Measurements from ENCODE around the gene CHD5. TPM values are rescaled to one million over a fixed set of nuclear protein-coding genes. Genes with fewer than 3 reads are reported as not detected.

The CHD5 gene
- total and polyA plus RNA-seq, 2 of the 13 experiments (the other 11 are each of a cell fraction or from before 2014, with no cell fraction given) = 0.02 to 0.21 TPM

DNA sequence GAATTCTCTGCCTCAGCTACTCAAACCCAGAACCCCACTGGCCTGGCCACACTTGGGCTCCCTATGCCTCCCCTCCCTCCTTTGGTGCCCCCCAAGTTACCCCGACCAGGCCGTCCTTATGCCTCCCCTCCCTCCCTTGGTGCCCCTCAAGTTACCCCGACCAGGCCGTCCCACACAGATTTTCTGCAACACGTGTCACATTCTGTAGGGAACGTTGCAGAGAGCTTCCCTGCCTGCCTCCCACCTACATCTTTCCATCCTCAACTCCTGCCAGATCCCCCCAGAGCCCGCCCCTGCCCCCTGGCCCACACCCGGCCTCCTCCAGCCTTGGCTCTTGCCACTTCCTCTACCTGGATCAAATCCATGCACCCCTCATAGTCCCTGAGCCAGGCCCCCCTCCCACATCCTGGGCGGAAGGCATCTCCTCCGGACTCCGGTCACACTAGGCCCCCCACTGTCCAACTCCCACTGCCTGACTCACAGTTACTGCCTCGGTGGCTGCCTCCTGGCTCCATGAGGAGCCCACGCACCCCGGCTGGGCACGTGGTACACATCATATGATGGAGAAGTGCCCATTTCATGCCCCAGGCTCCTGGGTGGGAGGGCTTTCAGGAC lies 93.3 kb downstream of the CHD5 start:
- in situ Hi-C loops (cut with HindIII; ENCODE audit: extremely low pct_ligation_motif_present, low pct_unique_long_range_greater_than_20kb) = no loop called here
- Histone ChIP-seq H3K36me3 (replicated peaks in 1 of 2; ENCODE audit: control insufficient read depth in 1 of 2, insufficient read depth in 2 of 2, low read length in 2 of 2) (no peaks in the 10 kb centered on the region), H3K4me1 (ENCODE audit: insufficient read depth, low read length) (peaks cover 4% of the 10 kb centered on the region), H3K9me3 (ENCODE audit: low read length) (no peaks in the 10 kb centered on the region), H4K20me1 (ENCODE audit: insufficient read depth, low read length) (no peaks in the 10 kb centered on the region), H3K9ac (ENCODE audit: insufficient read depth, low read depth, low read length) (no peak overlapping the region), H2AFZ (ENCODE audit: low read length) (no peak overlapping the region), H3K4me2 (ENCODE audit: low read depth, low read length) (no peak overlapping the region), H3K27ac (ENCODE audit: extremely low read length, insufficient read depth, low read length) (no peak overlapping the region), H3K79me2 (ENCODE audit: insufficient read depth, low read length) (no peaks in the 10 kb centered on the region), H3K4me3 (replicated peaks in 1 of 3; ENCODE audit: insufficient read depth in 1 of 3, low read depth in 2 of 3, low read length in 3 of 3) (no peak overlapping the region), H3K27me3 (ENCODE audit: control insufficient read depth in 1 of 2, insufficient read depth in 2 of 2, low read length in 2 of 2) (0 out of 5 replicates have a peak, but pooled peaks cover 0 to 3% of the 10 kb centered on the region in 2 experiments)
- ChIA-PET CTCF (ENCODE audit: low intra/inter-chr PET ratio, low total read pairs) (no interaction called here), POLR2A (no interaction called here)
- TF ChIP-seq MXI1 (IDR thresholded peaks at IDR 0.05; ENCODE audit: borderline replicate concordance, low read depth, low read length) (no peak), CHD4 (IDR thresholded peaks at IDR 0.05; ENCODE audit: borderline replicate concordance, low read length) (no peak), ATF6 (CRISPR knock-in tag; conservative IDR thresholded peaks at IDR 0.05) (no peak), ZNF780A (CRISPR knock-in tag; IDR thresholded peaks at IDR 0.05) (no peak), CREB1 (IDR thresholded peaks at IDR 0.05) (no peak), CREB1 (CRISPR knock-in tag; IDR thresholded peaks at IDR 0.05) (no peak), ZSCAN9 (CRISPR knock-in tag; IDR thresholded peaks at IDR 0.05; ENCODE audit: borderline replicate concordance) (no peak), ZBTB21 (CRISPR knock-in tag; IDR thresholded peaks at IDR 0.05) (no peak), TOPORS (CRISPR knock-in tag; IDR thresholded peaks at IDR 0.05) (no peak), KDM5B (CRISPR knock-in tag; IDR thresholded peaks at IDR 0.05; ENCODE audit: borderline replicate concordance) (no peak), ZNF589 (CRISPR knock-in tag; conservative IDR thresholded peaks at IDR 0.05) (no peak), ZNF839 (CRISPR knock-in tag; IDR thresholded peaks at IDR 0.05; ENCODE audit: borderline replicate concordance) (no peak), SNAI1 (CRISPR knock-in tag; IDR thresholded peaks at IDR 0.05; ENCODE audit: borderline replicate concordance) (no peak), TBP (CRISPR knock-in tag; IDR thresholded peaks at IDR 0.05) (no peak), MAX (IDR thresholded peaks at IDR 0.05) (no peak), ZNF746 (CRISPR knock-in tag; IDR thresholded peaks at IDR 0.05) (no peak), NFIB (CRISPR knock-in tag; IDR thresholded peaks at IDR 0.05; ENCODE audit: borderline replicate concordance) (no peak)
- TF ChIP-seq, protein P1, sequence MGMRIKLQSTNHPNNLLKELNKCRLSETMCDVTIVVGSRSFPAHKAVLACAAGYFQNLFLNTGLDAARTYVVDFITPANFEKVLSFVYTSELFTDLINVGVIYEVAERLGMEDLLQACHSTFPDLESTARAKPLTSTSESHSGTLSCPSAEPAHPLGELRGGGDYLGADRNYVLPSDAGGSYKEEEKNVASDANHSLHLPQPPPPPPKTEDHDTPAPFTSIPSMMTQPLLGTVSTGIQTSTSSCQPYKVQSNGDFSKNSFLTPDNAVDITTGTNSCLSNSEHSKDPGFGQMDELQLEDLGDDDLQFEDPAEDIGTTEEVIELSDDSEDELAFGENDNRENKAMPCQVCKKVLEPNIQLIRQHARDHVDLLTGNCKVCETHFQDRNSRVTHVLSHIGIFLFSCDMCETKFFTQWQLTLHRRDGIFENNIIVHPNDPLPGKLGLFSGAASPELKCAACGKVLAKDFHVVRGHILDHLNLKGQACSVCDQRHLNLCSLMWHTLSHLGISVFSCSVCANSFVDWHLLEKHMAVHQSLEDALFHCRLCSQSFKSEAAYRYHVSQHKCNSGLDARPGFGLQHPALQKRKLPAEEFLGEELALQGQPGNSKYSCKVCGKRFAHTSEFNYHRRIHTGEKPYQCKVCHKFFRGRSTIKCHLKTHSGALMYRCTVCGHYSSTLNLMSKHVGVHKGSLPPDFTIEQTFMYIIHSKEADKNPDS (CRISPR knock-in tag; IDR thresholded peaks at IDR 0.05) = no peak
- TF ChIP-seq, protein P2, sequence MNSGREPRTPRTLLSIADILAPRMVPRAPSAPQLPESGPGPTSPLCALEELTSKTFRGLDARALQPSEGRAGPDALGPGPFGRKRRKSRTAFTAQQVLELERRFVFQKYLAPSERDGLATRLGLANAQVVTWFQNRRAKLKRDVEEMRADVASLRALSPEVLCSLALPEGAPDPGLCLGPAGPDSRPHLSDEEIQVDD (CRISPR knock-in tag; IDR thresholded peaks at IDR 0.05; ENCODE audit: borderline replicate concordance) = no peak
- DNase-seq (ENCODE audit: low spot score) (no peak), ATAC-seq (no peak), FAIRE-seq (no peak)
- intact Hi-C loops (cut with micrococcal nuclease; ENCODE audit: unreplicated experiment) = no loop called here
- no TSS peak for BruUV-seq (replicated peaks)
- WGBS (ENCODE audit: low lambda C conversion rate) = 50% methylated on average over 15 of the region's 15 CpGs

Measured in HepG2 (cell line).